Liver (tissue), 9 donors: Measurements from ENCODE around the gene INTS3. TPM values are rescaled to one million over a fixed set of nuclear protein-coding genes. Genes with fewer than 3 reads are reported as not detected.

Experiments
- DNase-seq: peaks from one replicate; pipeline ENCODE4 v3.0.0-alpha.2; 2017; ENCODE audit warnings: low spot score
- H3K27ac ChIP-seq, 2 donors: one replicate each; pipeline ENCODE4 v1.7.0; 2013; ENCODE audit warnings: inconsistent platforms in 2 of 2, low read length in 2 of 2, control low read depth in 1 of 2, low read depth in 1 of 2, mild to moderate bottlenecking in 1 of 2
- H3K27me3 ChIP-seq, 4 donors: one replicate each; pipeline versions ENCODE4 v1.6.1 to v1.7.0; 2013; ENCODE audit warnings: low read length in 3 of 4, inconsistent platforms in 1 of 4, mild to moderate bottlenecking in 1 of 4, moderate library complexity in 1 of 4; ENCODE audit not compliant: control insufficient read depth in 4 of 4, insufficient read depth in 4 of 4
- H3K36me3 ChIP-seq, 4 donors: one replicate each; pipeline versions ENCODE4 v1.6.1 to v1.7.0; 2013; ENCODE audit warnings: low read length in 3 of 4, mild to moderate bottlenecking in 3 of 4, low read depth in 1 of 4, moderate library complexity in 1 of 4; ENCODE audit not compliant: control insufficient read depth in 4 of 4, insufficient read depth in 3 of 4
- H3K4me1 ChIP-seq, 4 donors: one replicate each; pipeline versions ENCODE4 v1.6.1 to v1.7.0; 2013; ENCODE audit warnings: low read length in 3 of 4, mild to moderate bottlenecking in 3 of 4, moderate library complexity in 1 of 4; ENCODE audit not compliant: control insufficient read depth in 4 of 4, insufficient read depth in 4 of 4
- H3K4me3 ChIP-seq, 3 donors: one replicate each; pipeline versions ENCODE4 v1.6.1 to v1.7.0; 2013; ENCODE audit warnings: low read length in 3 of 3, control low read depth in 1 of 3, low read depth in 1 of 3, mild to moderate bottlenecking in 1 of 3
- H3K9ac ChIP-seq, 2 donors: one replicate each; pipeline ENCODE4 v1.7.0; 2013; ENCODE audit warnings: low read length in 2 of 2, mild to moderate bottlenecking in 2 of 2, moderate library complexity in 2 of 2, control low read depth in 1 of 2, low read depth in 1 of 2
- H3K9me3 ChIP-seq, 4 donors: one replicate each; pipeline versions ENCODE4 v1.6.1 to v1.7.0; 2013; ENCODE audit warnings: low read length in 3 of 4; ENCODE audit not compliant: control insufficient read depth in 4 of 4
- CTCF ChIP-seq: fragments of 150-350 bp; IDR thresholded peaks from 2 replicates; pipeline ENCODE4 v1.5.1; 2017; ENCODE audit warnings: improper control_type of control experiment, low read depth, low read length; ENCODE audit not compliant: missing input control
- EGR1 ChIP-seq, 2 donors: IDR thresholded peaks; 2 replicates each; pipeline ENCODE4 v1.6.1; 2016 to 2018; ENCODE audit warnings: antibody characterized with exemption in 2 of 2, low read depth in 2 of 2
- FOXA1 ChIP-seq: IDR thresholded peaks from 2 replicates; pipeline ENCODE4 v1.6.1; 2016; ENCODE audit warnings: antibody characterized with exemption
- FOXA2 ChIP-seq: IDR thresholded peaks from 2 replicates; pipeline ENCODE4 v1.6.1; 2016; ENCODE audit warnings: antibody characterized with exemption
- GABPA ChIP-seq, 2 donors: IDR thresholded peaks in 1 of 2; conservative IDR thresholded peaks in 1 of 2; 2 replicates each; pipeline ENCODE4 v1.6.1; 2016; ENCODE audit warnings: antibody characterized with exemption in 2 of 2, mild to moderate bottlenecking in 1 of 2, moderate library complexity in 1 of 2
- HNF4A ChIP-seq, 2 donors: conservative IDR thresholded peaks; 2 replicates each; pipeline ENCODE4 v1.6.1; 2016; ENCODE audit warnings: antibody characterized with exemption in 2 of 2, mild to moderate bottlenecking in 2 of 2
- HNF4G ChIP-seq: IDR thresholded peaks from 2 replicates; pipeline ENCODE4 v1.6.1; 2016; ENCODE audit warnings: antibody characterized with exemption
- JUND ChIP-seq, 2 donors: IDR thresholded peaks; 2 replicates each; pipeline ENCODE4 v1.6.1; 2016; ENCODE audit warnings: antibody characterized with exemption in 2 of 2
- RAD21 ChIP-seq, 2 donors: IDR thresholded peaks; 2 replicates each; pipeline ENCODE4 v1.6.1; 2016; ENCODE audit warnings: antibody characterized with exemption in 2 of 2, mild to moderate bottlenecking in 2 of 2
- REST ChIP-seq: IDR thresholded peaks from 2 replicates; pipeline ENCODE4 v1.6.1; 2016; ENCODE audit warnings: antibody characterized with exemption, mild to moderate bottlenecking
- RXRA ChIP-seq, 2 donors: IDR thresholded peaks; 2 replicates each; pipeline ENCODE4 v1.6.1; 2017 to 2018; ENCODE audit warnings: antibody characterized with exemption in 2 of 2, mild to moderate bottlenecking in 1 of 2
- SP1 ChIP-seq: IDR thresholded peaks from 2 replicates; pipeline ENCODE4 v1.6.1; 2018; ENCODE audit warnings: antibody characterized with exemption, mild to moderate bottlenecking
- TAF1 ChIP-seq: conservative IDR thresholded peaks from 2 replicates; pipeline ENCODE4 v1.6.1; 2016; ENCODE audit warnings: antibody characterized with exemption, mild to moderate bottlenecking
- YY1 ChIP-seq: IDR thresholded peaks from 2 replicates; pipeline ENCODE4 v1.6.1; 2016; ENCODE audit warnings: antibody characterized with exemption, mild to moderate bottlenecking
- ZBTB33 ChIP-seq: IDR thresholded peaks from 2 replicates; pipeline ENCODE4 v1.6.1; 2016; ENCODE audit warnings: antibody characterized with exemption
- WGBS: extraction: QIAGEN DNeasy Blood & Tissue Kit; methylation state at CpG from one replicate; pipeline ENCODE4 v1.1.7; 2013; 5-methylcytosine and 5-hydroxymethylcytosine counted together
- polyA plus RNA-seq, 2 donors: library from polyadenylated mRNA; stranded (reverse) in 1 of 2; unstranded in 1 of 2; fragments of 200-250 nt in 1 of 2; fragments of >200 nt in 1 of 2; fragmentation: Nextera tagmentation in 1 of 2; extraction: Ambion mirVana in 1 of 2; gene quantifications; one replicate each; pipeline versions ENCODE4 v1.2.1 to v1.2.3, GENCODE V29; 2013 to 2015
- total RNA-seq, 2 donors: library from RNA; depleted of rRNA; stranded (reverse); fragments of >200 nt; gene quantifications; one replicate each; pipeline ENCODE4 v1.2.3, GENCODE V29; 2014
- donor health status: healthy.
- donor health status: healthy.
- donor health status: healthy.
- donor health status: healthy.
- donor health status: healthy.

INTS3 gene
- total and polyA plus RNA-seq, 4 donors = 9.0 to 26.0 (median 15.2) TPM

GRCh38 chr1:153791648-153792253 is 63.9 kb downstream of the INTS3 start:
- no peak overlapping the region for H3K9ac ChIP-seq
- WGBS = 91% methylated on average over 16 of the region's 16 CpGs
- no peaks in the 10 kb centered on the region for H3K9me3 ChIP-seq
- DNase-seq = no peak
- no peak overlapping the region for H3K4me3 ChIP-seq
- TF ChIP-seq JUND (IDR thresholded peaks at IDR 0.05) = no peak
- no peak for TF ChIP-seq RXRA (IDR thresholded peaks at IDR 0.05)
- no peak for TF ChIP-seq TAF1
- TF ChIP-seq REST = no peak
- TF ChIP-seq FOXA1 = no peak
- TF ChIP-seq RAD21 (IDR thresholded peaks at IDR 0.05) = no peak
- TF ChIP-seq FOXA2 = no peak
- no peaks in the 10 kb centered on the region for H3K27me3 ChIP-seq
- no peaks in the 10 kb centered on the region for H3K36me3 ChIP-seq
- H3K27ac ChIP-seq = peak overlapping the region; percentile 21 to 58
- H3K4me1 ChIP-seq = peaks cover 3 to 19% (median 15%) of the 10 kb centered on the region in 4 donors

- H3K4me3 ChIP-seq = no peak overlapping the region
- no peaks in the 10 kb centered on the region for H3K27me3 ChIP-seq
- 97% methylated on average over 11 of the region's 11 CpGs for WGBS
- TF ChIP-seq FOXA2 (no peak), RAD21 (IDR thresholded peaks at IDR 0.05) (no peak), REST (no peak), YY1 (no peak), JUND (IDR thresholded peaks at IDR 0.05) (no peak), EGR1 (IDR thresholded peaks at IDR 0.05; ENCODE audit: low read depth in 2 of 2) (no peak), HNF4G (no peak), GABPA (IDR thresholded peaks at IDR 0.05 in 1 of 2, conservative IDR thresholded peaks at IDR 0.05 in 1 of 2) (no peak), FOXA1 (no peak), ZBTB33 (no peak), SP1 (no peak), HNF4A (conservative IDR thresholded peaks at IDR 0.05) (no peak), RXRA (IDR thresholded peaks at IDR 0.05) (no peak), CTCF (no peak)
- H3K9me3 ChIP-seq = no peaks in the 10 kb centered on the region
- peaks cover 3 to 22% (median 15%) of the 10 kb centered on the region in 4 donors for H3K4me1 ChIP-seq
- H3K36me3 ChIP-seq = no peaks in the 10 kb centered on the region
- no peak overlapping the region for H3K27ac ChIP-seq
- no peak overlapping the region for H3K9ac ChIP-seq
- DNase-seq = no peak
Observed at GRCh38 chr1:153792631-153793041, 64.8 kb downstream of the INTS3 start.
